GM12874 (cell line): ENCODE results near the gene LRRC7.

Experiments used
- CTCF ChIP-seq: IDR thresholded peaks from 2 replicates; pipeline ENCODE4 v1.5.1; 2011; ENCODE audit warnings: low read depth, mild to moderate bottlenecking, control low read depth, low read length, moderate library complexity; ENCODE audit not compliant: insufficient read depth

Gene LRRC7

GRCh38 chr1:69671363-69672010 lies 103.8 kb downstream of the LRRC7 start:
- TF ChIP-seq CTCF, result no peak

GRCh38 chr1:69673321-69673720 lies 105.6 kb downstream of the LRRC7 start:
- no peak for TF ChIP-seq CTCF

GRCh38 chr1:69679965-69680364 lies 112.2 kb downstream of the LRRC7 start:
- TF ChIP-seq CTCF, result no peak

GRCh38 chr1:69686367-69686984 lies 118.8 kb downstream of the LRRC7 start:
- no peak for TF ChIP-seq CTCF

- no peak for TF ChIP-seq CTCF
These were observed 120.5 kb downstream of the LRRC7 start for GRCh38 chr1:69688193-69688592.

- TF ChIP-seq CTCF, result no peak
These were observed 123.5 kb downstream of the LRRC7 start for GRCh38 chr1:69691179-69691578.

GRCh38 chr1:69693921-69694675 lies 126.4 kb downstream of the LRRC7 start:
- no peak for TF ChIP-seq CTCF
